Breast epithelium (tissue), 3 donors: Measurements from ENCODE around the gene MX2.

ENCODE experiments used
- POLR2A ChIP-seq: fragments of 450-650 bp; IDR thresholded peaks from one replicate; pipeline ENCODE4 v1.6.1; 2016; ENCODE audit warnings: antibody characterized with exemption, mild to moderate bottlenecking, moderate library complexity
- TF ChIP-seq, protein P1 (sequence below), 3 donors: fragments of 450-650 bp; IDR thresholded peaks; one replicate each; pipeline ENCODE4 v1.5.1; 2016 to 2017; ENCODE audit warnings: antibody characterized with exemption in 3 of 3, mild to moderate bottlenecking in 3 of 3, moderate library complexity in 3 of 3

GRCh38 chr21:41360072-41360821 is 1.6 kb upstream of the MX2 start:
- TF ChIP-seq, protein P1, sequence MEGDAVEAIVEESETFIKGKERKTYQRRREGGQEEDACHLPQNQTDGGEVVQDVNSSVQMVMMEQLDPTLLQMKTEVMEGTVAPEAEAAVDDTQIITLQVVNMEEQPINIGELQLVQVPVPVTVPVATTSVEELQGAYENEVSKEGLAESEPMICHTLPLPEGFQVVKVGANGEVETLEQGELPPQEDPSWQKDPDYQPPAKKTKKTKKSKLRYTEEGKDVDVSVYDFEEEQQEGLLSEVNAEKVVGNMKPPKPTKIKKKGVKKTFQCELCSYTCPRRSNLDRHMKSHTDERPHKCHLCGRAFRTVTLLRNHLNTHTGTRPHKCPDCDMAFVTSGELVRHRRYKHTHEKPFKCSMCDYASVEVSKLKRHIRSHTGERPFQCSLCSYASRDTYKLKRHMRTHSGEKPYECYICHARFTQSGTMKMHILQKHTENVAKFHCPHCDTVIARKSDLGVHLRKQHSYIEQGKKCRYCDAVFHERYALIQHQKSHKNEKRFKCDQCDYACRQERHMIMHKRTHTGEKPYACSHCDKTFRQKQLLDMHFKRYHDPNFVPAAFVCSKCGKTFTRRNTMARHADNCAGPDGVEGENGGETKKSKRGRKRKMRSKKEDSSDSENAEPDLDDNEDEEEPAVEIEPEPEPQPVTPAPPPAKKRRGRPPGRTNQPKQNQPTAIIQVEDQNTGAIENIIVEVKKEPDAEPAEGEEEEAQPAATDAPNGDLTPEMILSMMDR (IDR thresholded peaks at IDR 0.05): peak in 1 of 3 donors; percentile 33
- no peak for TF ChIP-seq POLR2A
